ENCODE measurements around the gene ADARB2.

The ADARB2 gene

GRCh38 chr10:1724921-1725488 is 12.3 kb downstream of the ADARB2 start:
- H3K9ac ChIP-seq = no peak overlapping the region

GRCh38 chr10:1716839-1717238 is 20.5 kb downstream of the ADARB2 start:
- no peak for TF ChIP-seq CTCF (conservative IDR thresholded peaks at IDR 0.05; ENCODE audit: low read depth, low read length)
- no peak overlapping the region for H3K27ac ChIP-seq
- no peaks in the 10 kb centered on the region for H3K4me1 ChIP-seq (ENCODE audit: low read depth, poor library complexity, severe bottlenecking)
- no peaks in the 10 kb centered on the region for H3K79me2 ChIP-seq (ENCODE audit: insufficient read depth, low read depth)
- H3K36me3 ChIP-seq (ENCODE audit: insufficient read depth) = no peaks in the 10 kb centered on the region
- H4K20me1 ChIP-seq (ENCODE audit: insufficient read depth) = no peaks in the 10 kb centered on the region
- no peak overlapping the region for H3K4me2 ChIP-seq
- H3K9ac ChIP-seq = no peak overlapping the region
- H3K27me3 ChIP-seq (ENCODE audit: insufficient read depth, low read depth) = no peaks in the 10 kb centered on the region
- H2AFZ ChIP-seq (ENCODE audit: low read depth) = no peak overlapping the region
- H3K4me3 ChIP-seq (IDR thresholded peaks at IDR 0.05; ENCODE audit: insufficient read depth, low read depth, low read length) = no peak overlapping the region

More at GRCh38 chr10:1724921-1725488, 12.3 kb downstream of the ADARB2 start:
- H3K79me2 ChIP-seq (ENCODE audit: insufficient read depth, low read depth) = no peaks in the 10 kb centered on the region
- no peaks in the 10 kb centered on the region for H3K36me3 ChIP-seq (ENCODE audit: insufficient read depth)
- H2AFZ ChIP-seq (ENCODE audit: low read depth) = no peak overlapping the region
- H4K20me1 ChIP-seq (ENCODE audit: insufficient read depth) = no peaks in the 10 kb centered on the region
- no peak overlapping the region for H3K27ac ChIP-seq
- no peak overlapping the region for H3K4me3 ChIP-seq (IDR thresholded peaks at IDR 0.05; ENCODE audit: insufficient read depth, low read depth, low read length)
- H3K4me2 ChIP-seq = no peak overlapping the region
- TF ChIP-seq CTCF (conservative IDR thresholded peaks at IDR 0.05; ENCODE audit: low read depth, low read length) = no peak
- H3K27me3 ChIP-seq (ENCODE audit: insufficient read depth, low read depth) = no peaks in the 10 kb centered on the region
- H3K4me1 ChIP-seq (ENCODE audit: low read depth, poor library complexity, severe bottlenecking) = no peaks in the 10 kb centered on the region

- Histone ChIP-seq H3K36me3 (ENCODE audit: insufficient read depth) (no peaks in the 10 kb centered on the region), H3K4me3 (IDR thresholded peaks at IDR 0.05; ENCODE audit: insufficient read depth, low read depth, low read length) (no peak overlapping the region), H3K27me3 (ENCODE audit: insufficient read depth, low read depth) (no peaks in the 10 kb centered on the region), H3K79me2 (ENCODE audit: insufficient read depth, low read depth) (no peaks in the 10 kb centered on the region), H3K4me1 (ENCODE audit: low read depth, poor library complexity, severe bottlenecking) (no peaks in the 10 kb centered on the region), H3K9ac (no peak overlapping the region), H3K4me2 (no peak overlapping the region), H3K27ac (no peak overlapping the region), H2AFZ (ENCODE audit: low read depth) (no peak overlapping the region), H4K20me1 (ENCODE audit: insufficient read depth) (no peaks in the 10 kb centered on the region)
- no peak for TF ChIP-seq CTCF (conservative IDR thresholded peaks at IDR 0.05; ENCODE audit: low read depth, low read length)
Observed at GRCh38 chr10:1715821-1716220, 21.5 kb downstream of the ADARB2 start.

GRCh38 chr10:1712944-1713671 is 24.2 kb downstream of the ADARB2 start:
- Histone ChIP-seq H3K36me3 (ENCODE audit: insufficient read depth) (no peaks in the 10 kb centered on the region), H3K4me2 (no peak overlapping the region), H2AFZ (ENCODE audit: low read depth) (no peak overlapping the region), H4K20me1 (ENCODE audit: insufficient read depth) (no peaks in the 10 kb centered on the region), H3K4me3 (IDR thresholded peaks at IDR 0.05; ENCODE audit: insufficient read depth, low read depth, low read length) (no peak overlapping the region), H3K27ac (no peak overlapping the region), H3K27me3 (ENCODE audit: insufficient read depth, low read depth) (no peaks in the 10 kb centered on the region), H3K79me2 (ENCODE audit: insufficient read depth, low read depth) (no peaks in the 10 kb centered on the region), H3K9ac (no peak overlapping the region), H3K4me1 (ENCODE audit: low read depth, poor library complexity, severe bottlenecking) (no peaks in the 10 kb centered on the region)
- TF ChIP-seq CTCF (conservative IDR thresholded peaks at IDR 0.05; ENCODE audit: low read depth, low read length) = no peak
